Fibroblast of the aortic adventitia (primary cell): ENCODE measurements around the gene PCNX4. TPM values are rescaled to one million over a fixed set of nuclear protein-coding genes. Genes with fewer than 3 reads are reported as not detected.

Experiments used
- DNase-seq: peaks from one replicate; pipeline ENCODE4 v3.0.0-alpha.2; 2010; ENCODE audit warnings: low read depth
- H3K4me3 ChIP-seq: 2 replicates; pipeline ENCODE4 v1.5.1; 2011; ENCODE audit warnings: low read depth, mild to moderate bottlenecking, control low read depth, low read length, moderate library complexity
- total RNA-seq: library from RNA; depleted of rRNA; stranded (reverse); fragments of >200 nt; gene quantifications from 2 replicates; pipeline ENCODE4 v1.2.3, GENCODE V29; 2012; ENCODE audit warnings: low replicate concordance
- TF ChIP-seq, protein P1 (sequence below): IDR thresholded peaks from 2 replicates; pipeline ENCODE4 v1.5.1; 2011; ENCODE audit warnings: mild to moderate bottlenecking, low read length, control low read depth, inconsistent platforms; ENCODE audit not compliant: insufficient read depth

Gene PCNX4
- total RNA-seq, 1 donor, result 114 TPM

GRCh38 chr14:60169722-60170121 is 78.0 kb downstream of the PCNX4 start:
- TF ChIP-seq, protein P1, sequence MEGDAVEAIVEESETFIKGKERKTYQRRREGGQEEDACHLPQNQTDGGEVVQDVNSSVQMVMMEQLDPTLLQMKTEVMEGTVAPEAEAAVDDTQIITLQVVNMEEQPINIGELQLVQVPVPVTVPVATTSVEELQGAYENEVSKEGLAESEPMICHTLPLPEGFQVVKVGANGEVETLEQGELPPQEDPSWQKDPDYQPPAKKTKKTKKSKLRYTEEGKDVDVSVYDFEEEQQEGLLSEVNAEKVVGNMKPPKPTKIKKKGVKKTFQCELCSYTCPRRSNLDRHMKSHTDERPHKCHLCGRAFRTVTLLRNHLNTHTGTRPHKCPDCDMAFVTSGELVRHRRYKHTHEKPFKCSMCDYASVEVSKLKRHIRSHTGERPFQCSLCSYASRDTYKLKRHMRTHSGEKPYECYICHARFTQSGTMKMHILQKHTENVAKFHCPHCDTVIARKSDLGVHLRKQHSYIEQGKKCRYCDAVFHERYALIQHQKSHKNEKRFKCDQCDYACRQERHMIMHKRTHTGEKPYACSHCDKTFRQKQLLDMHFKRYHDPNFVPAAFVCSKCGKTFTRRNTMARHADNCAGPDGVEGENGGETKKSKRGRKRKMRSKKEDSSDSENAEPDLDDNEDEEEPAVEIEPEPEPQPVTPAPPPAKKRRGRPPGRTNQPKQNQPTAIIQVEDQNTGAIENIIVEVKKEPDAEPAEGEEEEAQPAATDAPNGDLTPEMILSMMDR, result no peak
- DNase-seq, result no peak
- H3K4me3 ChIP-seq, result no peak overlapping the region

- H3K4me3 ChIP-seq, result no peak overlapping the region
- TF ChIP-seq, protein P1, result no peak
- no peak for DNase-seq
These were observed 79.2 kb downstream of the PCNX4 start for GRCh38 chr14:60170948-60171347.

GRCh38 chr14:60171690-60172089 is 80.0 kb downstream of the PCNX4 start:
- no peak for DNase-seq
- no peak overlapping the region for H3K4me3 ChIP-seq
- TF ChIP-seq, protein P1, result no peak

GRCh38 chr14:60174352-60175254 is 82.9 kb downstream of the PCNX4 start:
- no peak overlapping the region for H3K4me3 ChIP-seq
- TF ChIP-seq, protein P1, result no peak
- DNase-seq, result no peak

GRCh38 chr14:60175255-60175902 is 83.7 kb downstream of the PCNX4 start:
- DNase-seq, result no peak
- no peak overlapping the region for H3K4me3 ChIP-seq
- TF ChIP-seq, protein P1, result no peak

DNA sequence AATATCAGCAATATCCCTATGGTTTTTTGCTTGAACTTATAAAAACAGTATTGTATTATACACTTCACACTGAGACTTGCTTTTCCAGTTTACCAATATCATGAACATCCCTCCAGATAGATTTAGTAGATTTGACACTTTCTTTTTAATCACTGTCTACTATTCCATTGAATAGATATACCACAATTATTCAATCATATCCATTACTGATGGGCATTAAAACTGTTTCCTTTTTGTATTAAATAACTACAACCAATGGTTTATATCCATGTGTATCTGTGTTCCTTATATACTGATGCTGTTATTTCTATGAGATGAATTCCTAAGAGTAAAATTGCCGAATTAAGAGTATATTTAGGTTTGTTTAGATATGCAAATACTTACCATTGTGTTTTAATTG is 86.4 kb downstream of the PCNX4 start:
- TF ChIP-seq, protein P1, result no peak

More for the DNA sequence above, 86.4 kb downstream of the PCNX4 start:
- DNase-seq, result no peak
- H3K4me3 ChIP-seq, result no peak overlapping the region
